Spleen (tissue), 7 donors: ENCODE data around the gene VDAC2.

Source experiments
- POLR2A ChIP-seq, 3 donors: fragments of 450-650 bp; IDR thresholded peaks; one replicate each; pipeline ENCODE4 v1.5.1; 2017; ENCODE audit warnings: antibody characterized with exemption in 3 of 3, mild to moderate bottlenecking in 1 of 3
- TF ChIP-seq, protein P1 (sequence below), 11 experiments: fragments of 200-600 bp in 7 of 11; fragments of 450-650 bp in 4 of 11; sonication (generic) in 4 of 11; IDR thresholded peaks in 8 of 11; conservative IDR thresholded peaks in 3 of 11; 1 replicate in 7 of 11; 2 replicates in 4 of 11; pipeline versions ENCODE4 v1.4.0 to v1.8.0; 2016 to 2021; ENCODE audit warnings: antibody characterized with exemption in 11 of 11, inconsistent platforms in 4 of 11, mild to moderate bottlenecking in 1 of 11
- donor health status: DM: no; HTN: no; CAD: no; lungs with moderate emphysema.
- donor health status: DM: no; HTN: no; CAD: no.
- donor health status: DM: no; HTN: no; CAD: no.

DNA sequence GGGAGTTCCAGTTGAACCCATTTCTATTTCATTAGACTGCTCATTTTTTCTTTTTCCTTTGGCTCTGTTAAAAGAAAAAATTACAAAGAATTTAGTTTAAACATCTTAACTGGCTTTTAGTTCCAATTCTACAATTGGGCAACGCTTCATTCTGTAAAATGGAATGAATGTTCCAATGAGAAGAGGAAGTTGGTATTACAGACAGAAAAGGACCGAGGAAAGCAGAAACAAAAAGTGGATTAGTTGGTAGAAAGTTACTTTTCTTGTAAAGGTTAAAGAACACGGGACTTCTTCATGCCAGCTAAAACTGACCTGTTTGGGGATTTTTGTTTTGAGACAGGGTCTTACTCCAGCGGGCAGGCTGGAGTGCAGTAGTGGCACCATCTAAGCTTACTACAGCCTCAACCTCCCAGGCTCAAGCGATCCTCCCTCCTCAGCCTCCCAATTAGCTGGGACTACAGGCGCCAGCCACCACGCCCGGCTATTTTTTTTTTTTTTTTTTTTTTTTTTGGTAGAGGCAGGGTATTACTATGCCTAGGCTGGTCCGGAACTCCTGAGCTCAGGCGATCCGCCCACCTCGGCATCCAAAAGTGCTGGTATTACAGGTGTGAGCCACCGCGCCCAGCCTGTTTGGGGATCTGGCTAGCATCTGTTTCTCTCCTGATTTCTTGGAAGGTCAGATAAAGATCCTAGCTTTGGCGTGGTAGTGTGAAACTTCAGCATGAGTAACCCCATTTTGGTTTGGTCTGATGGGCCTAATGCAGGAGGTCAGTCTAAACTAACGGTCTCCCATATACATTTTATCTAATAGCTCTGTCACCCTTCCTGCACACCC is 1.3 kb upstream of the VDAC2 start:
- TF ChIP-seq, protein P1, sequence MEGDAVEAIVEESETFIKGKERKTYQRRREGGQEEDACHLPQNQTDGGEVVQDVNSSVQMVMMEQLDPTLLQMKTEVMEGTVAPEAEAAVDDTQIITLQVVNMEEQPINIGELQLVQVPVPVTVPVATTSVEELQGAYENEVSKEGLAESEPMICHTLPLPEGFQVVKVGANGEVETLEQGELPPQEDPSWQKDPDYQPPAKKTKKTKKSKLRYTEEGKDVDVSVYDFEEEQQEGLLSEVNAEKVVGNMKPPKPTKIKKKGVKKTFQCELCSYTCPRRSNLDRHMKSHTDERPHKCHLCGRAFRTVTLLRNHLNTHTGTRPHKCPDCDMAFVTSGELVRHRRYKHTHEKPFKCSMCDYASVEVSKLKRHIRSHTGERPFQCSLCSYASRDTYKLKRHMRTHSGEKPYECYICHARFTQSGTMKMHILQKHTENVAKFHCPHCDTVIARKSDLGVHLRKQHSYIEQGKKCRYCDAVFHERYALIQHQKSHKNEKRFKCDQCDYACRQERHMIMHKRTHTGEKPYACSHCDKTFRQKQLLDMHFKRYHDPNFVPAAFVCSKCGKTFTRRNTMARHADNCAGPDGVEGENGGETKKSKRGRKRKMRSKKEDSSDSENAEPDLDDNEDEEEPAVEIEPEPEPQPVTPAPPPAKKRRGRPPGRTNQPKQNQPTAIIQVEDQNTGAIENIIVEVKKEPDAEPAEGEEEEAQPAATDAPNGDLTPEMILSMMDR (IDR thresholded peaks at IDR 0.05 in 8 of 11, conservative IDR thresholded peaks at IDR 0.05 in 3 of 11): no peak
- TF ChIP-seq POLR2A (IDR thresholded peaks at IDR 0.05): no peak
